Right lung (tissue), 5 donors: ENCODE results near the gene MYO1F. TPM values are rescaled to one million over a fixed set of nuclear protein-coding genes. Genes with fewer than 3 reads are reported as not detected.
"Not testable (repeated sequence)": the region's sequence is repeated elsewhere in the genome, so short reads cannot be mapped to it uniquely, and the experiment has no call there.

ENCODE experiments used
- DNase-seq, 2 donors: peaks; one replicate each; pipeline ENCODE4 v3.0.0-alpha.2; 2013
- polyA plus RNA-seq, 5 donors: library from polyadenylated mRNA; unstranded; fragments of 120-200 nt; gene quantifications; one replicate each; pipeline versions ENCODE4 v1.2.1 to v1.2.3, GENCODE V29; 2013; ENCODE audit warnings: inconsistent platforms in 1 of 5, low replicate concordance in 1 of 5; ENCODE audit not compliant: insufficient read length in 5 of 5, insufficient read depth in 1 of 5

The MYO1F gene
- polyA plus RNA-seq, 5 donors = 10.8 to 14.6 (median 11.1) TPM

DNA sequence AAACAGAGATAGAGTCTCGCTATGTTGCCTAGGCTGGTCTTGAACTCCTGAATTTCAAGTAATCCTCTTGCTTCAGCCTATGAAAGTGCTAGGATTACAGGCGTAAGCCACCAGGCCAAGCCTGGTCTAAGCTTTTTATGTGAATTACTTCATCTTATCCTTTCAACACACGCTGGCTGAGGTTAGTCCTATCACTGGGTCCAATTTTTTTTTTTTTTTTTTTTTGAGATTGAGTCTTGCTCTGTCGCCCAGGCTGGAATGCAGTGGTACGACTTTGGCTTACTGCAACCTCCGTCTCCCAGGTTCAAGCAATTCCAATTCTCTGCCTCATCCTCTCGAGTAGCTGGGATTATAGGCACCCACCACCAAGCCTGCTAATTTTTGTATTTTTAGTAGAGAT is 10.4 kb downstream of the MYO1F start:
- DNase-seq = no peak

DNA sequence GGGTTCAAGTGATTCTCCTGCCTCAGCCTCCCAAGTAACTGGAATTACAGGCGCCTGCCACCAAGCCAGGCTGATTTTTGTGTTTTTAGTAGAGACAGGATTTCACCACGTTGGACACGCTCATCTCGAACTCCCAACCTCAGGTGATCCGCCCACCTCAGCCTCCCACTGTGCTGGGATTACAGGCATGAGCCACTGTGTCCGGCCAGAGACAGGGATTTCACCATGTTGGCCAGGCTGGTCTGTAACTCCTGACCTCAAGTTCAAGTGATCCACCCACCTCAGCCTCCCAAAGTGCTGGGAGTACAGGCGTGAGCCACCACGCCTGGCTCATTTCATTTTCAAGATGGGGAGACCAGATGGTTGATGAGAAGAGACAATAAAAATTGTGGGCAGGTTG is 12.4 kb downstream of the MYO1F start:
- DNase-seq = not testable (repeated sequence)

DNA sequence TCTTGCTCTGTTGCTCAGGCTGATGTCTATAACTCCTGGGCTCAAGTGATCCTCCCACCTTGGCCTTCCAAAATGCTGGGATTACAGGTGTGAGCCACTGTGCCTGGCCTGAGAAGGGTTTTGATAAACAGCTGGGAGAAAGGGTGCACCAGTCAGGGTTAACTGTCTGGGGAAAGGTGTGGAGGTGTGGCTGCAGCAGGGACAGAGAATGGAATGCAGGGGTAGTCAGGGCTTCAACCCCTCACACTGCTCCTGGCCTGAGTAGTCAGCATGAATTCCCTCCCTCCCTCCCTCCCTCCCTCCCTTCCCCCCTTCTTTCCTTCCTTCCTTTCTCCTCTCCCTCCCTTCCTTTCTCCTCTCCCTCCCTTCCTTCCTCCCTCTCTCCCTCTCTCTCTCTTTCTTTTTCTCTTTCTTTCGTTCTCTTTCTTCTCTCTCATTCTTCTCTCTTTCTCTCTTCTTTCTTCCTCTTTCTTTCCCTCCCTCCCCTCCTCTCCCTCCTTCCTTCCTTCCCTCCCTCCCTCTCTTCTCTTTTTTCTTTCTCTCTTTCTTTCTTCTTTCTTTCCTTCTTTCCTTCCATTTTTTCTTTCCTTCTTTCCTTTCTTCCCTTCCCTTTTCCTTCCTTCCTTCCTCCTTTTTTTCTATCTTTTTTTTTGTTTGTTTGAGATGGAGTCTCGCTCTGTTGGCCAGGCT is 16.0 kb downstream of the MYO1F start:
- DNase-seq = no peak

DNA sequence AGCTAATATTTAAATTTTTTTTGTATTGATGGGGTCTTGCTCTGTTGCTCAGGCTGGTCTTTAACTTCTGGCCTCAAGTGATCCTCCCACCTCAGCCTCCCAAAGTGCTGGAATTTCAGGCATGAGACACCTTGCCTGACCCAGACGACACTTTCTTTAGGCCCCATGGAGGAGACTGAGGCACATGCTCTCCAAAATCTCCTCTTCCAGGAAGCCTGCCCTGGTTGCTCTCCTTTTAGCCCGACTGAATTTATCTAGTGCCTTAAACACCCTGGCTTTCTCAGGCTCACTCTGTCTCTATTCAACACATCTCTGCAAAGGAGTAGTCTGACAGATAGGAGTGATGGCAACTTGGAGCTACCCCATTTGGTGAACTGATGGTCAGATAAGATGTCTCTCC is 18.9 kb downstream of the MYO1F start:
- no peak for DNase-seq

DNA sequence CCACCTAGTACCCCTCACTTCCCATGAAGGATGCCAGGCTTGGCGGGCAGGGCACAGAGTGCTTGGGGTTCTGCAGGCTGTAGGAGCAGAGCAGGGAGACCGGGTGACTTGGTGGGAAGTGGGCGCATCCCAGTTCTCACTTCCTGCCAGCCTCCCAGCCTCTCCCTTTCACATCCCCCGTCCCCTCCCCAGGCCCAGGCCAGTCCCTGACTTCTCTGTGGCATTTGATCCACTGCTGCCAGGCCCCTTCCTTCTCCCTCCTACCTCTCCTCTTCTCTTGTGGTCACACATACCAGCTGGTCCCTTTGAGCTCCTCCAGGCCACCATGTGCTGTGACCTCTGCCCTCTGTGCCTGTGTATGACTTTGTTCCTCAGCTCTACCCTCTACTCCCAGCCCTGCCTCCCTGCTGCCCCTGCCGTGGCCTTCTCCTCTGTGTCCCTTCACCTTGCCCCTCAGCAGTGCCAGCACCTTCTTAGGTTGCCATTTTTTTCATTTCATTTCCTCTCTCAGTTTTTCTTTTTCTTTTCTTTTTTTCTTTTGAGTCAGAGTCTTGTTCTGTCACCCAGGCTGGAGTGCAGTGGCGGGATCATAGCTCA is 19.5 kb downstream of the MYO1F start:
- DNase-seq = no peak

DNA sequence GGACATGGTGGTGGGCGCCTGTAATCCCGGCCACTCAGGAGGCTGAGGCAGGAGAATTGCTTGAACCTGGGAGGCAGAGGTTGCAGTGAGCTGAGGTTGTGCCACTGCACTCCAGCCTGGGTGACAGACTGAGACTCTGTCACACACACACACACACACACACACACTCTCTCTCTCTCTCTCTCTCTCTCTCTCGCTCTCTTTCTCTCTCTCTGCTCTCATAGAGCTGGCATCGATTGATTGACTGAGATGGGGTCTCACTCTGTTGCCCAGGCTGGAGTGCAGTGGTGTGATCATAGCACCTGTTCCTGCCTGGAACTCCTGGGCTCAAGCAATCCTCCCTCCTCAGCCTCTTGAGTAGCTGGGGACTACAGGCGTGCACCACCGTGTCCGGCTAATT is 23.5 kb downstream of the MYO1F start:
- not testable (repeated sequence) for DNase-seq

DNA sequence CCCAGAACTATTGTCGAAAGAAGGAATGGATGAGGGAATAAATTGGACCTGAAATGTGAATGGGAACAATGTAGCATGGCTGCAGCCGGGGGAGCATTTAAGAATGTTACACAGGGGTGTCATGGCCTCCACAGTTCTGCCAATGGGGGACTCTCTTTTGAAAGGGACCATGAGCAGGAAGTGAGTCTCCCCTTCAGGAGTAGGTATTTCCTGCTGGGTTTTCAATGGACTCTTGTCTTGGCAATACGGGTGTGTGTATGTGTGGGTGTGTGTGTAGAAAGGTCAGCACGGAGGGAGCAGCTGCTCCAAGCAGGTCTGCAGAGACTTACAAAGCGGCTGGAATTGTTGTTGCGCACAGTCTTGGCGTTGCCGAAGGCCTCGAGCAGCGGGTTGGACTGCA is 24.4 kb downstream of the MYO1F start:
- DNase-seq = no peak

DNA sequence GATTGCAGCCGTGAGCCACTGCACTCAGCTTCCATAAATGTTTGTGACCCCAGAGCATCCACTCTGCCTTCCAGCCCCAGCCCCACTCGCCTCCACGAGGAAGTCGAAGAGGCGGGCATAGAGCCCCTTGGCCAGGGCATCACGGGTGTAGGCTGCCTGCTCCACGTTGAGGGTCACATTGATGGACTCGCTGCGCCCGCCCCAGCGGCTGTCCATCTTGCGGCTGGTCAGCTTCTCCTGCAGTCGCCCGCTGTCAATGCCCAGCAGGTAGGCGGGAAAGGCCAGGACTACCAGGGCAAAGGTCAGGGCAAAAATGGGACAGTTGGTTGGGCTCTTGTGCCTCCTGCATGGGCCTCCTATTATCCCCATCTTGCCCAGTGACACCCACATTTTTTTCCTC is 27.2 kb downstream of the MYO1F start:
- no peak for DNase-seq

DNA sequence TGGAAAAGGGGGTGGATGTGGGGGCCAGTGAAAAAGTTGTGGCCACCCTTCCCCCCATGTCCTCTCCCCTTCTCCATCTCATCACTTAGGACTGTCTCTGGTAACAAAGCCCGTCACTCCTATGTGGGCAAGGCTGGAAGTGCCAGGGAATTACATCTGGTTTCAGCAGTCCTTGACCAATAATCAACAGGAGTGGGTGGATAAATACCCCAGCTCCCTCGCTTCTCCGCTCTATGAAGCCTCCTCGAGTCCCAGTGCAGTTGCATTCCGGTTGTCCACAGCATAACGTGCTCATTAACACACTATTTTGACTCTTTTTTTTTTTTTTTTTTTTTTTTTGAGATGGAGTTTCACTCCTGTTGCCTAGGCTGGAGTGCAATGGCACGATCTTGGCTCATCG is 31.5 kb downstream of the MYO1F start:
- DNase-seq = no peak

DNA sequence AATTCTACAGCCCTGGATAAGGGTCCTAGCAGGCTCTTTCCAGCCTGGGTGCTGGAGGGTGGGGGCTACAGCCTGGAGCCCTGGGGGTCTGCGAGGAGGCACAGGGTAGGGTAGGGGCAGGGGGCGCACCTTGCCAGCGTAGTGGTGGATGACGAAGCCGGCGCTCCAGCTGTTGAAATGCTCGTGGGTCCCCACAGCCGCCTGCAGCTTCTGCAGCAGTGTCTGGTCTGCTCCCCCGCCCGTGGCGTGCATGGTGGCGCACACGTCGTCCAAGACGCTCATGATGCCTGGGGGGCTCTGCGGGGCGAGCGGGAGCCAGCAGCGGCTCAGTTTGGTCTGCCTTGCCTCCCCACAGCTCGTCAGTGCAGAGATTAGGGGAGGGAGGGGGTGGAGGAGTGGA is 33.1 kb downstream of the MYO1F start:
- DNase-seq = no peak

DNA sequence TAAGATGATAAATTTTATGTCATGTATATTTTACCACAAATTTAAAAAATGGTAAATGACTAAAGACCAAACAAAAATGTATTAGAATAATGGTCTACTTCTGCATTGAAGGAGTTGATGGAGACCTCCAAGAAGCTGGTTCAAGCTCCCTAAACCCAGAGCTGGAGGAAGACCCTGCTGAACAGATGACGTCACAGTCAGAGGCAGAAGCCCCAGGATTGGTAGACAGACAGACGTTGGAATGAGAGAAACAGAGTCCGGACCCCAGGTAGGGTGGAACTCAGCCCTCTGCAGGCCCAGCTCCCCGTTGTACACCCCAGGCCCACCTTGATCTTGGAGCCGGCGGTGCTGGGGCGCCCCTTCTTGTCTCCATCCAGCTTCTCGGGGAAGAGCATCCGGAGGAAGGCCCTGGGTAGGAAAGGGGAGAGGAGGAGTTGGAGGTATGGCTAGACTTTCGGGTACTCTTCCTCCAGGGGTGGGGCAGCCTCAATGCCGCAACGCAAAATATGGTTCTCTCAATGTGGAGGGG is 37.6 kb downstream of the MYO1F start:
- DNase-seq = no peak

DNA sequence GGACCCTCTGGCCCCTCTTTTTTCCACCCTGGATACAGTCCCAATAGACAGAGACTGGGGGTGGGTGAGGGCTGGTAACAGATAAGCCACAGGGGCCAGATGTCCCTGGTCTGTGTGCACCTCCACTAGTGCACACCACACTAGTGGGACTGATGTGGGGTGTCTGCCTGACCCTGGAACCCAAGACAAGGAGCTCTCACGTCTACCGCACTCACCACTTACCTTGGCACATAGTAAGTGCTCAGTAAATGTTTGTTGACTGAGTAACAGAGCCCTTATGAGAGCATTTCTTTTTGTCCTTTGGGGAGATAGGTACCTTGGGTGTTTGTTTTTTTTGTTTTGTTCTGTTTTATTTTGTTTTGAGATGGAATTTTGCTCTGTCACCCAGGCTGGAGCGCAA is 40.1 kb downstream of the MYO1F start:
- DNase-seq = no peak

DNA sequence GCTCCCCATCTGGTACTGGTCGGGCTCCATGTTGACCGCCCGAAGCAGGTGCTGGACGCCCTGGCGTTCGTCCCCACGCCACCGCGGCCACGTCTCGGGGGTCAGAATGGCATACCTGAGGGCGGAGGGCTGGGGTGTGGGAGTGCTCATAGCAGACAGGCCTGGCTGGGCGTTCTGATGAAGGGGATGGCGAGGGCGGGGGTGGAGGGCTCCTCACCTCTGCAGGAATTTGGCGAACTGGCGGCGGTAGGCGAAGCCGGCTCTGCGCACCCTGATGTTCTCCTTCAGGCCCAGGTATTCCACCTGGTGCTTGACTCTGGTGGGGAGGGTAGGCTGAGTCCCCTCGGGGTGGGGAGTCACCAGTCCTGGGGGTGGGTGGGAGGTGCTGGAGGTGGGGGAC is 41.0 kb downstream of the MYO1F start:
- no peak for DNase-seq

DNA sequence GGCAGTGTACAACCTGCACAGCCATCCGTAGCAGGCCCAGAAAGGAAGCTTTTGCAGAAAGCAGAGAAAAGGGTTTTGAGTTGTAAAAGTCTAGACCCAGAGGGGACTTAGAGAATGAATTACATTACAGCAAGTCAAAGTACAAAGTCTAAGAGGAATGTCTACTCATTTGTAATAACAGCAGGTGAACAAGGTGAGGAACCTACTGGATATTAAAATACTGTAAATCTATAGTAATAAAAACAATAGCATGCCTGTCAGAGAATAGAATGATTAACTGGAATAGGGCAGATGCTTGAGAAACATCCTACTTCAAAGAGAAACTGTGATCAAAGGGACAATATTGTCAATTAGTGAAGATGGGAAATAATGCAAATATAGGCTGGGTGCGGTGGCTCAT is 45.0 kb downstream of the MYO1F start:
- no peak for DNase-seq

DNA sequence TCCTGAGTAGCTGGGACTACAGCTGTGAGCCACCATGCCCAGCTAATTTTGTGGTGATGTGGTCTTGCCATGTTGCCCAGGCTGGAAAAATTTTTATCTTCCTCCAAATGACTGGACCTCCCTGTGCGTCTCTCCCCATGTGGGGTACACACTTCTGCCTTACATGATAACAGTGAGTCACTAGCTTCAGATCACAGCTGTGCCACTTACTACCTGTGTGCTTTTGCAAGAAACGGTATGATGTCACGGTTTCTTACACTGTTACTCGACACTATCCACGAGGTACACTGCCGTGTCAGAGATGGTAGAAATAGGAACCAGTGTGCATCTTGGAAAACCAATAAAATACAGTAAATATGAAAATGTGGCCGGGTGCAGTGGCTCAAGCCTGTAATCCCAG is 45.8 kb downstream of the MYO1F start:
- no peak for DNase-seq

DNA sequence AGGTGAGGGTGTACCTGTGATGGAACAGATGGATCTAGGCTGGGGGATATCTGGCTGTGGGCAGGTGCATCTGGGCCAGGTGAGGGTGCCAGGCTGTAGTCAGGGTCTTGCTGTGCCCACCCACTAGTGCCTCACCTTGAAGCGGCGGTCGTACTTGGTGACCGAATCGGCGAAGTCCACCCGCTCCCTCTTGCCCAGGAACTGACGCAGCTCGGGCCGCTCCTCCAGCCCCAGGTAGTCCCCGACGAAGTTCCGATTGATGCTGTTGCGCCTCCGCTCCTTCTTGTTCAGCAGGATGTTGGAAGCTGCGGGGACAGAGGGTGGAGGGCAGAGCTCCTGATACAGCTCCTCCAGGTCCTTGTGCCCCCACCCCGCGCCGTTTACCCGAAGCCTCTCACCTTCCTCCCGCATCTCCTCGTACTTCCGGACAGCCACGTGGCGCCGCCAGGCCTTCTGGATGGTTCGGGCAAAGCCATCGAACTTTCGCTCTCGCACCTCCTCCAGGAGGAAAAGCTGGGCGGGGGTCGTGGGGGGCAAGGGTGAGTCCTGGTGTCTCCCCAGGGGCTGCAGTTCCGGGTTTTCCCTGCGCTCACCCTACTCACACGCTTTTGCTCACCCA is 47.1 kb downstream of the MYO1F start:
- DNase-seq = no peak

DNA sequence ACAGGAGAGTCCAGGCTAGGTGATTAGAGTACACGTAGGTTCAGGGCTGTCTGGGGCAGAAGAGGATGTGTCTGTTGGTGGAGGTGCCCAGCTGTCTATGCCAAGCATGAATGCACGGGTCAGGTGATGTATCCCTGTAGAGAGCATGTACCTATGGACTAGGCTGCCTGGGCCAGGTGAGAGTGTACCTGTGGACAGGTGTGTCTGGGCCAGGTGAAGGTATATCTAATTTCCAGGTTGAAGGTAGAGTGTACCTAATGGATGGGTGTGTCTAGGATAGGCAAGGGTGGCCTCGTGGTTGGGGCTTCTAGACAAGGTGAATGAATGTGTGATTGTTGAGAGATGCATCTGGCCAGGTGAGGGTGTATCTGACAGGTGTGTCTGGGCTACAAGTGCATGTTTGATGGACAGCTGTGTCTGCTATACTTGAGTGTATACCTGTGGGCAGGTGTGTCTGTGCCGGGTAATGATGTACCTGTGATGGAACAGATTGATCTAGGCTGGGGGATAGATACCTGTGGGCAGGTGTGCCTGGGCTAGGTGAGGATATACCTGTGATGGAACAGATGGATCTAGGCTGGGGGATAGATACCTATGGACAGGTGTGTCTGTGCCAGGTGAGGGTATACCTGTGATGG is 47.8 kb downstream of the MYO1F start:
- no peak for DNase-seq

DNA sequence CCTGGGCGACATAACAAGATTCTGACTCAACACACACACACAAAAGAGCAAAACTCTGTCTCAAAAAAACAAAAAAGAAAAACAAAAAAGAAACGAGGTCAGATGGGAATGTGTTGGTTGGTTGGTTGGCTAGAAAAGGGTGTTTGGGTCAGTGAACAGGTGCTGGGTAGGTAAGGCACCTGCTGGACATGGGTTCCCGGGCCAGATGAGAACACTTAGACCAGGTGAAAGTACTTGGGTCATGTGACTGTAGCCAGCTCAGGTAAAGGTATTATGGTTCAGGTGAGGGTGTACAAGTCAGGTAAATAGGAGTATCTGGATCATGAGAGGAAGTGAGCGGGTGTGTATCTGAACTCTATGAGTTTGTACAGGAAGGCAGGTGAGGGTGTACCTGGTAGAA is 48.7 kb downstream of the MYO1F start:
- no peak for DNase-seq

DNA sequence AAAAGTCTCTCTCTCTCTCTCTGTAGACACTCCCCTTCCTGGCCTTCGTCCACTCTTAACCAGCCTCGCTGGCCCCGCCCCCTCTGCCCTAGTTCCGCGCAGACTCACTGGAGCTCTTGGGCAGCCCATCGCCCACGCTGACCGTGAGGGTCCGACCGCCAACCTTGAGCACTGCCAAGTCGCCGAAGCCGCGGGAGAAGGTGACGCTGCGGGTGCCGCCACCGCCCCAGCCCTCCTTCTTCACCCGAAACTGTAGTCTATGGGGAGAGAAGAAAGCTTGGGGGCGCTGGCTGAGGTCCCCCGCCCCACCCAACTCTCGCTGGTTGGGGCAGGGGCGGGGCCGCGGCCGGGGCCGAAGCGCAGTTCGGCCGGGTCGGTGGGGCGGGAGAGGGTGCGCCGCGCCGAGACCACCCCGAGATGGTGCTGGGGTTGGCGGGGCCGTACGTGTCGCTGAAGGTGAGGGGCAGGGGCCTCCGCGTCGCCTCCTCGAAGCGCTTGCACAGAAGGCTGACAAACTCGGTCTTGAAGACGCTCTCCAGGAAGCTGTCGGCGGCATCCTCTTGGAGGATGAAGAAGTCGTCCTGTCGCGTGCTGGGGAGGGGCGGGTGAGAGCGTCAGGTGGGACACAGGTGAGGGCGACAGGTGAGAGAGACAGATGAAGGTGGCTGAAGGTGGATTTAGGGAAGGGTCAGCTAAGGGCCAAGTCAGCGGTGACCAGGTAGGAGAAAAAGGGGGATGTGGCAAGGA is 50.7 kb downstream of the MYO1F start:
- DNase-seq = peak; percentile 90 to 93

DNA sequence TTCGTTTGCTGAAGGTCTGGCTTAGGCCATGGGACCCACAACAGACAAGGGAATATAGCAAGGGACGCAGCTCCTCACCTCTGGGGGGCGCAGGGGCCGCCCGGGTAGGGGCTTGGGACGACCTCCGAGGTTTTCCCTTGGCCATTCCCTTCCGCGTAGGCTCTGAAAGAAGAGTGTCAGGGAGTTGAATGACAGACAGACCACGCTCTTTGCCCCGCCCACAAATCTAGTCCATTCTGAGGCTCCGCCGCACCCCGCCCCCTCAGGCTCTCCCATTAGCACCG is 51.9 kb downstream of the MYO1F start:
- DNase-seq = no peak

DNA sequence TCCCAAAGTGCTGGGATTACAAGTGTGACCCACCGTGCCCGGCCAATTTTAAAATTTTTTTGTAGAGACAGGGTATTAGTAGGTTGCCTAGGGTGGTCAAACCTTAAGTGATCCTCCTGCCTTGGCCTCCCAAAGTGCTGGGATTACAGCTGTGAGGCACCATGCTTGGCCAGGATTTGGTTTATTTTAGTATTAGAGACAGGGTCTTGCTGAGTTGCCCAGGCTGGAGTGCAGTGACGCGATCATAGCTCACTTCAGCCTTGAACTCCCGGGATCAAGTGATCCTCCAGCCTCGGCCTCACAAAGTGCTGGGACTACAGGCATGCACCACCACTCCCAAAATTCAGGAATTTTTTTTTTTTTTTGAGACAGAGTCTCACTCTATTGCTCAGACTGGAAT is 57.9 kb downstream of the MYO1F start:
- no peak for DNase-seq

DNA sequence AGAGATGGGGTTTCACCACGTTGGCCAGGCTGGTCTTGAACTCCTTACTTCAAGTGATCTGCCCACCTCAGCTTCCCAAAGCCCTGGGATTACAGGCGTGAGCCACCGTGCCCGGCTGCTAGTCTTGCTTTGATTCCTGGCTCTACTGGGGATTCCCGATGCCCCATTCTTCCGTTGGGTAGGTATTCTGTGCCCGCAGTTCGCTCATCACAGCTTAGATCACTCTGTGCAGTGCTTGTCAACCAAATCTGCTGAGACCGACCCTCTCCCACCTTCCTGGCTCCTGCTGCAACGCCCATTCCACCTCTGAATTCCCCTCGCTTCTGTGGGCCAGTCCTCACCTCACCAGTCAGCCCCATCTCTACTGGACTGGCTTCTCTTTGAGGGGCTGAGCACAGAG is 58.7 kb downstream of the MYO1F start:
- no peak for DNase-seq
